HG03565 (cell line): ENCODE measurements around the gene LRRC17.
"Not testable (repeated sequence)": the region's sequence is repeated elsewhere in the genome, so short reads cannot be mapped to it uniquely, and the experiment has no call there.

Experiments used
- ATAC-seq: cut with Tn5 transposase; IDR thresholded peaks from one replicate; pipeline ENCODE4 v1.9.1; 2021; ENCODE audit warnings: mild to moderate bottlenecking, moderate library complexity; ENCODE audit not compliant: unreplicated experiment

Gene LRRC17

GRCh38 chr7:102942181-102942866, 29.5 kb downstream of the LRRC17 start:
- ATAC-seq: no peak

GRCh38 chr7:102942868-102943267, 30.1 kb downstream of the LRRC17 start:
- no peak for ATAC-seq

- ATAC-seq: no peak
These were observed 30.8 kb downstream of the LRRC17 start for GRCh38 chr7:102943423-102944169.

- no peak for ATAC-seq
These were observed 31.4 kb downstream of the LRRC17 start for GRCh38 chr7:102944241-102944640.

- no peak for ATAC-seq
These were observed 39.0 kb downstream of the LRRC17 start for GRCh38 chr7:102951839-102952238.

GRCh38 chr7:102953406-102953805, 40.6 kb downstream of the LRRC17 start:
- ATAC-seq: no peak

GRCh38 chr7:102954359-102954758, 41.6 kb downstream of the LRRC17 start:
- not testable (repeated sequence) for ATAC-seq

- ATAC-seq: not testable (repeated sequence)
These were observed 45.2 kb downstream of the LRRC17 start for GRCh38 chr7:102958004-102958403.

GRCh38 chr7:102961993-102962392, 49.2 kb downstream of the LRRC17 start:
- ATAC-seq: not testable (repeated sequence)

- ATAC-seq: no peak
These were observed 53.7 kb downstream of the LRRC17 start for GRCh38 chr7:102966465-102966864.

GRCh38 chr7:102967798-102968197, 55.0 kb downstream of the LRRC17 start:
- ATAC-seq: no peak

- no peak for ATAC-seq
These were observed 60.4 kb downstream of the LRRC17 start for GRCh38 chr7:102973096-102973802.

GRCh38 chr7:102974366-102975236, 61.8 kb downstream of the LRRC17 start:
- ATAC-seq: no peak

- ATAC-seq: no peak
These were observed 63.1 kb downstream of the LRRC17 start for GRCh38 chr7:102975854-102976253.

- no peak for ATAC-seq
These were observed 63.7 kb downstream of the LRRC17 start for GRCh38 chr7:102976493-102976892.

- not testable (repeated sequence) for ATAC-seq
These were observed 64.8 kb downstream of the LRRC17 start for GRCh38 chr7:102977586-102977985.

- ATAC-seq: no peak
These were observed 65.5 kb downstream of the LRRC17 start for GRCh38 chr7:102978284-102978683.

GRCh38 chr7:102979670-102980069, 66.9 kb downstream of the LRRC17 start:
- no peak for ATAC-seq

- ATAC-seq: no peak
These were observed 68.7 kb downstream of the LRRC17 start for GRCh38 chr7:102981451-102981850.

- no peak for ATAC-seq
These were observed 69.4 kb downstream of the LRRC17 start for GRCh38 chr7:102982235-102982634.

GRCh38 chr7:102983602-102984001, 70.8 kb downstream of the LRRC17 start:
- no peak for ATAC-seq
